GM23248 (cell line): Measurements from ENCODE around the gene KRT24. TPM values are rescaled to one million over a fixed set of nuclear protein-coding genes. Genes with fewer than 3 reads are reported as not detected.

Experiments
- DNase-seq: peaks from one replicate; pipeline ENCODE4 v3.0.0-alpha.2; 2015
- H2AFZ ChIP-seq: fragments of 200-600 bp; sonication (generic); 2 replicates; pipeline ENCODE4 v1.6.1; 2016; ENCODE audit warnings: antibody characterized with exemption
- H3F3A ChIP-seq: fragments of 200-600 bp; sonication (generic); 2 replicates; pipeline ENCODE4 v1.6.1; 2016; ENCODE audit warnings: mild to moderate bottlenecking, antibody characterized with exemption, mixed run types; ENCODE audit not compliant: insufficient read depth
- H3K27ac ChIP-seq: fragments of 200-600 bp; sonication (generic); 2 replicates; pipeline ENCODE4 v1.5.1; 2016; ENCODE audit warnings: mild to moderate bottlenecking
- H3K27me3 ChIP-seq: fragments of 200-600 bp; sonication (generic); replicated peaks from 2 replicates; pipeline ENCODE4 v1.6.1; 2016; ENCODE audit warnings: mild to moderate bottlenecking; ENCODE audit not compliant: insufficient read depth
- H3K36me3 ChIP-seq: fragments of 200-600 bp; sonication (generic); 2 replicates; pipeline ENCODE4 v1.6.1; 2016; ENCODE audit warnings: low read depth, mild to moderate bottlenecking
- H3K4me1 ChIP-seq: fragments of 200-600 bp; sonication (generic); 2 replicates; pipeline ENCODE4 v1.6.1; 2016; ENCODE audit warnings: mild to moderate bottlenecking; ENCODE audit not compliant: insufficient read depth
- H3K4me2 ChIP-seq: fragments of 200-600 bp; sonication (generic); one replicate; pipeline ENCODE4 v1.6.1; 2016; ENCODE audit warnings: mild to moderate bottlenecking; ENCODE audit not compliant: unreplicated experiment
- H3K4me3 ChIP-seq: fragments of 200-600 bp; sonication (generic); 2 replicates; pipeline ENCODE4 v1.5.1; 2016; ENCODE audit warnings: mild to moderate bottlenecking
- H3K79me2 ChIP-seq: fragments of 200-600 bp; sonication (generic); 2 replicates; pipeline ENCODE4 v1.6.1; 2016; ENCODE audit warnings: mild to moderate bottlenecking; ENCODE audit not compliant: insufficient read depth
- H3K9ac ChIP-seq: fragments of 200-600 bp; sonication (generic); 2 replicates; pipeline ENCODE4 v1.6.1; 2016; ENCODE audit warnings: mild to moderate bottlenecking
- H3K9me2 ChIP-seq: fragments of 200-600 bp; sonication (generic); 2 replicates; pipeline ENCODE4 v1.6.1; 2016; ENCODE audit warnings: mixed run types, mild to moderate bottlenecking, moderate library complexity; ENCODE audit not compliant: insufficient read depth
- H3K9me3 ChIP-seq: fragments of 200-600 bp; sonication (generic); one replicate; pipeline ENCODE4 v1.6.1; 2017; ENCODE audit warnings: low read depth
- H4K20me1 ChIP-seq: fragments of 200-600 bp; sonication (generic); 2 replicates; pipeline ENCODE4 v1.6.0; 2016; ENCODE audit not compliant: insufficient read depth
- EZH2 ChIP-seq: fragments of 200-600 bp; sonication (generic); IDR thresholded peaks from 2 replicates; pipeline ENCODE4 v1.6.1; 2018; ENCODE audit warnings: antibody characterized with exemption, mild to moderate bottlenecking; ENCODE audit not compliant: insufficient read depth, poor library complexity, severe bottlenecking
- EZH2phosphoT487 ChIP-seq: fragments of 200-600 bp; sonication (generic); IDR thresholded peaks from 2 replicates; pipeline ENCODE4 v1.6.1; 2018; ENCODE audit warnings: antibody characterized with exemption, moderate library complexity, mild to moderate bottlenecking, low read depth; ENCODE audit not compliant: insufficient read depth
- WGBS, 2 experiments: methylation state at CpG; one replicate each; pipeline ENCODE4 v1.1.6; 2015 to 2017; ENCODE audit warnings: low lambda C conversion rate in 2 of 2, low coverage in 1 of 2; ENCODE audit errors: missing lambda C conversion rate in 2 of 2; 5-methylcytosine and 5-hydroxymethylcytosine counted together
- in situ Hi-C: fragments of 300-500 bp; cut with MboI; formaldehyde crosslinking; loops from 2 replicates; pipeline ENCODE4 v1.15.0; 2020
- polyA plus RNA-seq: library from polyadenylated mRNA; unstranded; fragments of >200 nt; fragmentation: Nextera tagmentation; extraction: Ambion mirVana; gene quantifications from 2 replicates; pipeline ENCODE4 v1.2.1, GENCODE V29; 2016
- total RNA-seq: library from RNA; depleted of rRNA; stranded (reverse); fragments of >200 nt; shearing (Covaris generic); gene quantifications from 2 replicates; pipeline ENCODE4 v1.2.3, GENCODE V29; 2014

Gene KRT24
- total and polyA plus RNA-seq, 2 experiments from 2014 or later: not detected

DNA sequence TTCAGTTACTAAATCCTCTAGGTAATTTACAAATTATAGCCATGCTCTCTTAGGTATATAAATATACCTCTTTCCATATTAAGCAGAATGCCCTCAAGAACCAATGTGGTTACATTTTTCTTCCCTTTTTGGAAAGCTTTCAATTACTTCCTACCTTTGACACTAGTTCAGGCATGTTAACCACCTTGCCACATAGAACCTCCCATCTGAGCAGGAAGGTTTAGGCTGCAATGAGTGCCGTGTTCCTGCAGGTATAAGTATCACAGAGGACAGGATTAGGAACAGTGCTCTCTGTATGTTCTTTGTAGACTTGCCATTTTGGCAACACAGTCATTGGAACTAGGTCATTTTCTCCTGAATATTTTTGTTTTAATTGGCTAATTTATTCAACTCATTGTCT lies 31.5 kb upstream of the KRT24 start:
- DNase-seq: no peak
- in situ Hi-C loops: no loop called here
- Histone ChIP-seq H3K4me3 (no peak overlapping the region), H3F3A (no peaks in the 10 kb centered on the region), H3K4me1 (no peaks in the 10 kb centered on the region), H4K20me1 (no peaks in the 10 kb centered on the region), H3K4me2 (no peak overlapping the region), H3K36me3 (no peaks in the 10 kb centered on the region), H3K79me2 (no peaks in the 10 kb centered on the region), H3K9me2 (no peaks in the 10 kb centered on the region), H3K27ac (no peak overlapping the region), H2AFZ (no peak overlapping the region), H3K27me3 (peaks cover 69% of the 10 kb centered on the region), H3K9me3 (no peaks in the 10 kb centered on the region), H3K9ac (no peak overlapping the region)
- WGBS, 2 experiments: 9 to 24% methylated on average over 1 of the region's 1 CpG
- TF ChIP-seq EZH2 (no peak), EZH2phosphoT487 (no peak)

DNA sequence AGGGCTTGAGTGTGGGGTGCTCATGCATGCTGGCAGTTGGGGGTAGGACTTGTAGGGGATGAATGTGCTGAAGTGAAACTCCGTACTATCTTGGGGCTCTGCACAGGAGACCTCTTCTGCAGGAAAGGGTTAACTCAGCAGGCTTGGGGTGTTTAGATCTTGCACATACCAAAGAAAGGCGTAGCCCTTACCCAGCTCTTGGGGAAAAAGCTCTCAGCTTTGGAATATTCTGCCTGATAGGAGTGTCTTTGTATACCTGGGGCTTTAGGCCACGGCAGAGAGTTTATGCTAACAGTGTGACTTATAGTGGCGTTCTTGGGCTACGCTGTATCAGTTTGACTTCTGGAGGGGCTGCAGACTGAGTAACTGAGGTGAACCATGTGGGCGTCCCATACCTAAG lies 30.5 kb upstream of the KRT24 start:
- in situ Hi-C loops: no loop called here
- Histone ChIP-seq H4K20me1 (no peaks in the 10 kb centered on the region), H2AFZ (no peak overlapping the region), H3K9me2 (no peaks in the 10 kb centered on the region), H3K4me1 (no peaks in the 10 kb centered on the region), H3K4me3 (no peak overlapping the region), H3K27me3 (peaks cover 63% of the 10 kb centered on the region), H3F3A (no peaks in the 10 kb centered on the region), H3K36me3 (no peaks in the 10 kb centered on the region), H3K9ac (no peak overlapping the region), H3K4me2 (no peak overlapping the region), H3K9me3 (no peaks in the 10 kb centered on the region), H3K27ac (no peak overlapping the region), H3K79me2 (no peaks in the 10 kb centered on the region)
- TF ChIP-seq EZH2 (no peak), EZH2phosphoT487 (no peak)
- DNase-seq: no peak
- 52 to 61% methylated on average over 6 of the region's 6 CpGs for WGBS, 2 experiments

DNA sequence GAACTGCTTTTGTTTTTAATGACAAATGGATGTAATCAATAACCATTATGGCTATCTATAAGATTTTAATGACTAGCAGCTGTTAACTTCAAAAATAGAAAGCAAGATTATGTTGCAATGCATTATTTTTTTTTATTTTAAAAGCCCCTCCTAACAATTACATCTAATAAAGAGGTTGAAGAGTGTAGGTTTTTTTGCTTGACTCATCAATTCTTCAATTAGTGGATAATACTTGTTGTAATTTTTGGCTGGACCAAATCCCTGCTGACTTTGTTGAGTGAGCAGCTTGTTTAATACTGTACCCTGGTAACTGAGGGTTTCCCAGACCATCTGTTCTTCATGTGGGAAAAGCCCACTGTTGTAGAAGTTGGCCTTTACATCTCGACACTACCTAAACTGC lies 27.4 kb upstream of the KRT24 start:
- no peaks in the 10 kb centered on the region for H3F3A ChIP-seq
- H3K36me3 ChIP-seq: no peaks in the 10 kb centered on the region
- no peaks in the 10 kb centered on the region for H3K79me2 ChIP-seq
- TF ChIP-seq EZH2phosphoT487: no peak
- no peak for TF ChIP-seq EZH2
- no peak overlapping the region for H3K4me3 ChIP-seq
- no peak overlapping the region for H3K9ac ChIP-seq
- H3K4me1 ChIP-seq: no peaks in the 10 kb centered on the region
- no peak overlapping the region for H2AFZ ChIP-seq
- H3K27ac ChIP-seq: no peak overlapping the region
- H3K4me2 ChIP-seq: no peak overlapping the region
- no peak for DNase-seq
- no peaks in the 10 kb centered on the region for H3K9me2 ChIP-seq
- H3K27me3 ChIP-seq: peaks cover 38% of the 10 kb centered on the region
- H4K20me1 ChIP-seq: no peaks in the 10 kb centered on the region
- H3K9me3 ChIP-seq: no peaks in the 10 kb centered on the region
- WGBS, 2 experiments: 0 to 17% methylated on average over 1 of the region's 1 CpG
- in situ Hi-C loops: no loop called here

DNA sequence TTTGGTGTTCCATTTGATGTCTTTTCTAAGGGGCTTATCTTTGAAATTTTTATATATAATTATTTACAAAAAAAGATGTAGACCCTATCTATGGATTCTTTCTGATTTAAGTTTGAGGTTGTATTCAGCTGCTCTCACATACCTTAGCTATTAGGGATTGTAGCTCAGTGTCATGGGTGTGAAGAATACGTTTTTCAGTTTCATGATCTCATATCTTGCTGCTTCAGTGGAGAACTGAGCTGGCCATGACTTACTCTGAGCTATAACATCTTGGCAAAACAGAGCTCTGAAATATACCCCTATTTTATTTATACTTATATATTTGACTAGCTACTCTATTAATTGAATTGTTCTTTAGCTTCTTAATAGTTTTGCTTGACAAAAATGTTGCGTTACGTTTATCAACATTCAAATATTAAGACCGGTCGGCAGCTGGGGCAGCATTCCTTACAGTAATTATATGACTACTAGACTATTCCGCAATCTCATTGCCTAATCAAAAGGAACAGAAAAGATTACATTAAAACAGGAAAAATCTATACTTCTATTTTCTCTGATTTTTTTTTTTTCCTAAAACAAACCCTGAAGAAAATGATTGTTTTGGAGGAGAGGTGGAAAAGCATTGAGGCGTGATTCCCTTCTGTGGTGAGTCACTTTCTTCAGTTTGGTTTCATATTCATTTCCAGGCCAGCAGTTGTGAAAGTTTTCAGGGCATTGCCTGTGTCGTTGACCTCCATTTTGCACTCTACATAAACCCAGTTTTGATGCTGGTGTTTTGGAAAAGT lies 24.1 kb upstream of the KRT24 start:
- Histone ChIP-seq H3K36me3 (no peaks in the 10 kb centered on the region), H3F3A (no peaks in the 10 kb centered on the region), H2AFZ (no peak overlapping the region), H3K9me2 (no peaks in the 10 kb centered on the region), H4K20me1 (no peaks in the 10 kb centered on the region), H3K9me3 (no peaks in the 10 kb centered on the region), H3K27ac (no peak overlapping the region), H3K4me2 (no peak overlapping the region), H3K9ac (no peak overlapping the region), H3K79me2 (no peaks in the 10 kb centered on the region), H3K4me1 (no peaks in the 10 kb centered on the region), H3K27me3 (peaks cover 25% of the 10 kb centered on the region), H3K4me3 (no peak overlapping the region)
- TF ChIP-seq EZH2phosphoT487: no peak
- no peak for TF ChIP-seq EZH2
- WGBS, 2 experiments: 50 to 53% methylated on average over 8 of the region's 8 CpGs
- DNase-seq: peak; percentile 61
- in situ Hi-C loops: no loop called here

DNA sequence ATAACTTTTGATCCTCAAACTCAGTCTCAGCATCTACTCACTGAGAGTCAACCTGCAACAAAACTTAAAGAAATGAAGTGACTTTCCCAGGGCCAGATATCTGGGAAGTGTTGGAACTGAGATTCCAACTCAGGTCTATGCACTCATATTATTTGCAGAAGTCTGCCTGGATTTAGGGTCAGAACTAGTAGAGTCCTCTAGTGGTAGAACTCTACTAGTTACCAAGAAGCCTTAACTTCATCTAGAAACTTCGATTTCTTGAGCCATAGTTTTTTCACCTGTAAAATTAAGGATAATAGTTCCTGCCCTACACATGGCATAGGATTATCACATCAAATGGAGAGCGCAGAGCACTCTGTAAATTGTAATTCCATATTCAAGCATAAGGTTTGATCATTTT lies 23.4 kb upstream of the KRT24 start:
- H3K36me3 ChIP-seq: no peaks in the 10 kb centered on the region
- peaks cover 18% of the 10 kb centered on the region for H3K27me3 ChIP-seq
- H3F3A ChIP-seq: no peaks in the 10 kb centered on the region
- in situ Hi-C loops: no loop called here
- no peaks in the 10 kb centered on the region for H3K79me2 ChIP-seq
- WGBS, 2 experiments: 78% methylated on average over 2 of the region's 2 CpGs
- H3K4me1 ChIP-seq: no peaks in the 10 kb centered on the region
- H3K9ac ChIP-seq: no peak overlapping the region
- no peak overlapping the region for H3K4me2 ChIP-seq
- no peak overlapping the region for H2AFZ ChIP-seq
- no peak overlapping the region for H3K27ac ChIP-seq
- peak; percentile 21 for DNase-seq
- no peaks in the 10 kb centered on the region for H3K9me3 ChIP-seq
- H4K20me1 ChIP-seq: no peaks in the 10 kb centered on the region
- H3K9me2 ChIP-seq: no peaks in the 10 kb centered on the region
- H3K4me3 ChIP-seq: no peak overlapping the region
- TF ChIP-seq EZH2phosphoT487 (no peak), EZH2 (no peak)
